Osteoblast (primary cell): ENCODE results near the gene PLXDC2. TPM values are rescaled to one million over a fixed set of nuclear protein-coding genes. Genes with fewer than 3 reads are reported as not detected.

Experiments
- DNase-seq: peaks from one replicate; pipeline ENCODE4 v3.0.0; 2011; ENCODE audit warnings: low spot score, mixed read lengths; ENCODE audit not compliant: insufficient read length; ENCODE audit errors: missing footprints
- H2AFZ ChIP-seq: 2 replicates; pipeline ENCODE4 v1.6.0; 2011; ENCODE audit warnings: mild to moderate bottlenecking, low read length
- H3K27ac ChIP-seq: 2 replicates; pipeline ENCODE4 v1.5.1; 2011; ENCODE audit warnings: mild to moderate bottlenecking, low read depth, low read length, moderate library complexity
- H3K27me3 ChIP-seq: 2 replicates; pipeline ENCODE4 v1.6.0; 2012; ENCODE audit warnings: mild to moderate bottlenecking, control low read depth, inconsistent platforms, low read length, moderate library complexity; ENCODE audit not compliant: insufficient read depth
- H3K36me3 ChIP-seq: 2 replicates; pipeline ENCODE4 v1.5.1; 2011; ENCODE audit warnings: mild to moderate bottlenecking, low read length, control low read depth, moderate library complexity; ENCODE audit not compliant: insufficient read depth
- H3K4me1 ChIP-seq: 2 replicates; pipeline ENCODE4 v1.5.1; 2011; ENCODE audit warnings: mild to moderate bottlenecking, low read length, control low read depth, moderate library complexity; ENCODE audit not compliant: insufficient read depth
- H3K4me2 ChIP-seq: 2 replicates; pipeline ENCODE4 v1.6.0; 2011; ENCODE audit warnings: mild to moderate bottlenecking, low read length; ENCODE audit not compliant: insufficient read depth
- H3K4me3 ChIP-seq: fragments of 200-600 bp; sonication (generic); 3 replicates; pipeline ENCODE4 v1.5.1; 2012; ENCODE audit warnings: mild to moderate bottlenecking, low read length, inconsistent platforms; ENCODE audit not compliant: insufficient read depth
- H3K79me2 ChIP-seq: 2 replicates; pipeline ENCODE4 v1.6.0; 2012; ENCODE audit warnings: mild to moderate bottlenecking, low read length, control low read depth, inconsistent platforms; ENCODE audit not compliant: insufficient read depth
- H3K9me3 ChIP-seq: 2 replicates; pipeline ENCODE4 v1.5.1; 2011; ENCODE audit warnings: low read depth, low read length, control low read depth
- H4K20me1 ChIP-seq: 2 replicates; pipeline ENCODE4 v1.6.0; 2012; ENCODE audit warnings: mild to moderate bottlenecking, low read length, control low read depth; ENCODE audit not compliant: insufficient read depth
- CTCF ChIP-seq: IDR thresholded peaks from 2 replicates; pipeline ENCODE4 v1.5.1; 2011; ENCODE audit warnings: mild to moderate bottlenecking, low read depth, low read length, moderate library complexity; ENCODE audit errors: extremely low read depth
- total RNA-seq: library from RNA; depleted of rRNA; stranded (reverse); fragments of >200 nt; gene quantifications from 2 replicates; pipeline ENCODE4 v1.2.3, GENCODE V29; 2012

PLXDC2 gene
- total RNA-seq, 1 donor: 63.3 TPM

GRCh38 chr10:20059084-20059835 lies 243.0 kb downstream of the PLXDC2 start:
- no peaks in the 10 kb centered on the region for H3K4me1 ChIP-seq
- no peaks in the 10 kb centered on the region for H3K9me3 ChIP-seq
- no peak for TF ChIP-seq CTCF
- no peak for DNase-seq
- no peak overlapping the region for H3K4me2 ChIP-seq
- no peaks in the 10 kb centered on the region for H3K36me3 ChIP-seq
- H3K79me2 ChIP-seq: no peaks in the 10 kb centered on the region
- H4K20me1 ChIP-seq: no peaks in the 10 kb centered on the region
- H3K4me3 ChIP-seq: no peak overlapping the region
- H3K27ac ChIP-seq: no peak overlapping the region
- H2AFZ ChIP-seq: no peak overlapping the region
- H3K27me3 ChIP-seq: no peaks in the 10 kb centered on the region

DNA sequence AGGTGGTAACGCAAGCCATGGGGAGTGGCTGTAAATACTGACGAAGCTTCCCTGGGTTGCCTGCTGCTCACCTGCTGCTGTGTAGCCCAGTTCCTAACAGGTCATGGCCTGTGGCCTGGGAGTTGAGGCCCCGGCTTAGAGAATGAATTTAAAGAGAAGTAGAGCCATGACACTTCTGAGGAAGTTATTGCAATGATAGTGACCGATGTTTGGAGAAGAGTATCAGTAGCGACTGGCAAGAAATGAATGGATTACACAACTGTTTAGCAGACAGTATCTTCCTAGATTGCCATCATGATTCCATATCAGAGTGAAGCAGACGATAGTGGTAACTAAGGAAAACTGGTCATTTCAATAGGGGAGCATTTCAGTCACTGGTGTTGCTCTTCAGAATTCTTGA lies 249.6 kb downstream of the PLXDC2 start:
- Histone ChIP-seq H3K9me3 (no peaks in the 10 kb centered on the region), H3K4me1 (no peaks in the 10 kb centered on the region), H3K79me2 (no peaks in the 10 kb centered on the region), H3K4me2 (no peak overlapping the region), H4K20me1 (no peaks in the 10 kb centered on the region), H2AFZ (no peak overlapping the region), H3K27me3 (no peaks in the 10 kb centered on the region), H3K27ac (no peak overlapping the region), H3K4me3 (no peak overlapping the region), H3K36me3 (no peaks in the 10 kb centered on the region)
- TF ChIP-seq CTCF: no peak
- DNase-seq: peak; percentile 1

- Histone ChIP-seq H3K4me1 (no peaks in the 10 kb centered on the region), H3K27ac (no peak overlapping the region), H3K9me3 (no peaks in the 10 kb centered on the region), H3K4me3 (no peak overlapping the region), H3K4me2 (no peak overlapping the region), H3K27me3 (no peaks in the 10 kb centered on the region), H3K79me2 (no peaks in the 10 kb centered on the region), H4K20me1 (no peaks in the 10 kb centered on the region), H2AFZ (no peak overlapping the region), H3K36me3 (no peaks in the 10 kb centered on the region)
- TF ChIP-seq CTCF: no peak
- no peak for DNase-seq
Observed at GRCh38 chr10:20073167-20073566, 256.9 kb downstream of the PLXDC2 start.

DNA sequence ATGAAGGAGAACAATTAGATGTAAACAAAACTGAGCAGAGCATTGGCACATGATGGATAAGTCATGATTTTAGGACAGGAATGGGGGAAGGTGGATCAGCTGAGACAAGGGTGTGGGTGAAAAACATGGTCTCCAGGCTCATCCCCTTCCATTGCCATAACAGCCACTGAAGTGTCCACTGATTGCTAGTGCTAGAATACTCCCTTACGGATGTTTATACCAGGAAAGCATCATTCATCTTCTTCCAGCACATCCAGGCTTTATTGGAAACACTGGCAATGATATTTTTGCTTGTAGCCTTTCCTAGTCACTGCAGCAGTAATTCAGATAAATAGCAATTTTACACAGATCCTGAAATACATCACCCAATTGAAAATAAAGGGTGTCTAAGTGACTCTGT lies 259.5 kb downstream of the PLXDC2 start:
- Histone ChIP-seq H3K4me2 (no peak overlapping the region), H3K9me3 (no peaks in the 10 kb centered on the region), H3K27ac (no peak overlapping the region), H3K36me3 (no peaks in the 10 kb centered on the region), H4K20me1 (no peaks in the 10 kb centered on the region), H3K27me3 (no peaks in the 10 kb centered on the region), H3K4me3 (no peak overlapping the region), H3K4me1 (no peaks in the 10 kb centered on the region), H2AFZ (no peak overlapping the region), H3K79me2 (no peaks in the 10 kb centered on the region)
- no peak for DNase-seq
- TF ChIP-seq CTCF: no peak
